GM21825 (cell line): ENCODE results near the gene ANKS3.
A peak's percentile ranks its signal among the peaks of the same experiment; 100 is the strongest.

ENCODE experiments used
- ATAC-seq: cut with Tn5 transposase; IDR thresholded peaks from one replicate; pipeline ENCODE4 v1.9.1; 2021; ENCODE audit warnings: mild to moderate bottlenecking, moderate library complexity; ENCODE audit not compliant: unreplicated experiment

ANKS3 gene, protein sequence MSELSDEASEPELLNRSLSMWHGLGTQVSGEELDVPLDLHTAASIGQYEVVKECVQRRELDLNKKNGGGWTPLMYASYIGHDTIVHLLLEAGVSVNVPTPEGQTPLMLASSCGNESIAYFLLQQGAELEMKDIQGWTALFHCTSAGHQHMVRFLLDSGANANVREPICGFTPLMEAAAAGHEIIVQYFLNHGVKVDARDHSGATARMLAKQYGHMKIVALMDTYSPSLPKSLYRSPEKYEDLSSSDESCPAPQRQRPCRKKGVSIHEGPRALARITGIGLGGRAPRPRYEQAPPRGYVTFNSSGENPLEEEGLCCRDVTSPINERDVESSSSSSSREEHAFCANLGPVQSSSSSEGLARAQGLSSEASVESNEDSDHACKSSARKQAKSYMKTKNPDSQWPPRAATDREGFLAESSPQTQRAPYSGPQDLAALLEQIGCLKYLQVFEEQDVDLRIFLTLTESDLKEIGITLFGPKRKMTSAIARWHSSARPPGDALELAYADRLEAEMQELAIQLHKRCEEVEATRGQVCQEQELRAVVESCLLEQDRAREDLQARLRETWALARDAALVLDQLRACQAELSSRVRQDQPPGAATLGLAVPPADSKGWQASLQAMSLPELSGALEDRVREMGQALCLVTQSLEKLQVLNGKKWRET

DNA sequence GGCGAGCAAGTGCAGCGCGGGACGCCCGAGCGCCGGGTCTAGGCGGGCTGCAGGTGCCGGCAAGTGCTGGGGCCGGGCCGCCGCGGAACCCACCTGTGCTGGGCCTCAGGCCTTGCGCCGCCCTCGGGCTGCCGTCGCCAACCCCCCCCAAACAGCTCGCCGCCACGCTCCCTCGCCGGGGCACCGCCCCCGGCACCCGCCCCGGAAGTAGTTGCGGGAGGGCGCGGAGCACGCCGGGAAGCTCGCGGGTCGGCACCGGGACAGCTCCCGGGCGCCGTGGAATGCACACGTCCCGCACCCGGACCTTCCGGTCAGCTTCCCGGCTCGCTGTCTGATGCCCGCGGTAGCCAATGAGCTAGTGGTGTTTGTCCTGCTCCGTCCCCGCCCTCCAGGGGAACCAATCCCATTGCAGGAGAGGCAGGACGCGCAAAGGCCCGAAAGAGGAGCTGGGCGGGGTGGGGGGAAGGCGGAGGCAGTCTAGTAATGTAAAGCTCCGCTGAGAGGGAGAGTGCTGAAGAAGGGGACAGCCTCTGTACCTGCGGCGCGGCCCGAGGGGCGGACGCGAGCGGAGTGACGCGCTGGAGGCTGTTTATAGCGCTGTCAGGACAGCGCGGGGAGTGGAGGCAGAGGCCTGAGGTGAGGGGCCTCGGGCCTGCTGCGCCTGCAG lies at the start of gene ANKS3, which contains the start of gene DNAAF8:
TSS of gene ANKS3 (minus strand) at position 209 of the 667 bp plus-strand sequence. CDS start 4,122 bp downstream, outside the sequence.
TSS of gene DNAAF8 (plus strand) at position 475 of the 667 bp plus-strand sequence. CDS start 1,978 bp downstream, outside the sequence.
- ATAC-seq: peak; percentile 66

DNA sequence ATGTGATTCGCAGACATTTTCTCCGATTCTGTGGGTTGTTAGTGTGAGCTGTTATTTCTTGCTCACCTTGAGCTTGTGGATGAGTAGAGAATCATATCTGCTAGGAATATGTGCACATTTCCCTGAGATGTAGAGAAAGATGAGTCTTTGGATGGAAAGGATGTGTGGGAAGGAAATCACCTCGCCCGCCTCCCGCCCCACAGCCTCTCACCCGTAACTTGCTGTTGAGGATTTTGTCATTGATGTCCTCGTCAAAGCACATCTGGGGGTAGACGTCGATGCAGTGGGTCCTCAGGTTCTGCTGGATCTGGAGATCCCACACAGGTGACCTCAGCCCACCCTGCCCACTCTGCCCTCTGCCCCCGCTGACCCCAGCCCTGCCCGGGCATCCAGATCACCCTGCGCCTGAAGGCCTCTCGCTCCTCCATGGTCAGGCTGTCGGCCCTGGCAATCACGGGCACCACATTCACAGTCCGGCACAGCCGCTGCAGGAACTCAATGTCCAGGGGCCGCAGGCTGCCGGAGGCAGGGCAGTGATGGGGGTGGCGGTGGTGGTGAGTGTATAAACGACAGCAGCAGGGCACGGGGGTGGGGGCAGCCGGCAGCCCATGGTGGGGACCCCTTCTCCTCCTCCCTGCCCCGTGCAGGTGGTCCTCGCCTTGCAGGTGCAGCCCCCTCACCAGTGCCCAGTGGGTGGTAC lies 49.3 kb upstream of the ANKS3 start:
- no peak for ATAC-seq

DNA sequence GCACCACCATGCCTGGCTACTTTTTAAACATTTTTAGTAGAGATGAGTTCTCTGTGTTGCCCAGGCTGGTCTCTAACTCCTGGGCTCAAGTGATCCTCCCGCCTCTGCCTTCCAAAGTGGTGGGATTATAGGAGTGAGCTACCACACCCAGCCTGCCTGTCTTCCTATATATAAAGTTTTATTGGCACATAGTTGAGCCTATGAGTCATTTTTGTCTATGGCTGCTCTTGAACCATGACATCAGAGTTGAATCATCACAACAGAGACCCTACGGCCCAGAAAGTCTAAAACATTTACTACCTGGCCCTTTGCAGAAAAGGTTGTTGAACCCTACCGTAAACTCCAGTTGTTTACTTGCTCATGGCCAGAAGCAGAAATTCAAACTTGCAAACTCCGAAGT lies 46.2 kb upstream of the ANKS3 start:
- ATAC-seq: no peak

DNA sequence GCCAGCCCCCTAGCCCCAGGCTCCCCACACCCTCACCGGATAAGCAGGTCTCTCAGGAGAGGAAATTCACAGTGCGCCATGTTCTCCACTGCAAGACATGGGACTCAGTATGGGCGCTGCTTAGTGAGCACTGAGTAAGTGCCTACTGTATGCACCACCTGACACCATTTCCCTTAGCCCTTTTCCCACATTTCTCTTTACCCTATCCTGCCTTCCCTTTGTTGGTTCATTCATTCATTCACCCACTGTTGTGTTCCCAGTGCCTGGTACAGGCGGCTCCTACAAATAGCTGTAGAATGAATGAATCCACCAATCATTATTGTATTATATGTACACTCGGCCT lies 44.0 kb upstream of the ANKS3 start:
- no peak for ATAC-seq

DNA sequence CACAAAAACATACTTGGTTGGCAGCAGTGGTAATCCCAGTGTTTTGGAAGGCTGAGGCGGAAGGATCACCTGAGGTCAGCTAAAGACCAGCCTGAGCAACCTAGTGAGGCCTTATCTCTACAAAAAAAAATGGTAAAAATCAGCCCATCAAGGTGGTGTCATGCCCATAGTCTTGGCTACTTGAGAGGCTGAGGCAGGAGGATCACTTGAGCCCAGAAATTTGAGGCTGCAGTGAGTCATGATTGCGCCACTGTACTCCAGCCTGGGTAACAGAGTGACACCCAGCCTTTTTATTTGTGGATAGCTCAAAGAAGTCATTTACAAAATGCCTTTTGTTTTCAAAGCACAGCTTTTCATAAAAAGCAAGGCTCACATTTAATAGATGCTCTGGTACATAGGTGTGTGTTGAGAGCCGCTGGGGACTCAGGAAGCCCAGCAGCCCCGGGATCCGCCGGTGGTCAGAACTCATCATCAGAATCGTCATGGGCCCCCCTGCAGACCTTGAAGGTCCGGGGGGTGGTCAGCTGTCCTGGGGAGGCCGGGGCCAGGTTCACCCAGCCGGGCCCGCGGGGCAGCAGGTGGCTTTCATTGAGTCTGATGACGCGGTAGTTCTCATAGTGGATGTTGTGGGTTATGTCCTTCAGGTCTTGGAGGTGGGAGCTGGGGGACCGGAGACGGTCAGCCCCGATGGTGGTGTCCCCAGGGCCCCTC lies 43.4 kb upstream of the ANKS3 start:
- ATAC-seq: no peak

DNA sequence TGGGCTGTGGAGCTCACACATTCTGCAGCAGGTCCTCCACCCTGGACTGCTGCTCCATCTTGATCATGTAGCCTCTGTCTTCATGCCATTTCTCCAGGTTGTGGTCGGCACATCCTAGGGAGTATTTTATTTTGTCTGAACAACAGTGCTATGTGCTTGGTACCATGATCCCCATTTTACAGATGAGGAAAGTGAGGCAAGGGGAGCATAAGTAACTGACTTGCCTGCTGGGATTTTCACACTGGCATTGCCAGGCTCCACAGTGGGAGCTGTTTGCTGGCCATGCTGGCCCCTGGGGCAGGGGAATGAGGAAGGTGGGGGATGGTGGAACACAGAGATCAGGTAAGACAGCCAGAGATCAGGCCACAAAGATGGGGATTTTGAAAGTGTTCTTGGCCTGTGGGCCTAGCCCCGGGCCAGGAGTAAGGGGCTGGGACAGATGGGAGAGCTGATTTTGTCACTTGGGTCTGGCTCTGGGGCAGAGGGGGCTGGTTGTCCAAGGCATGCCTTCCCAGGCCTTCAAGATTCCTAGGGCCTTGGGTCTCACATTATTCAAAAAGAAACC lies 42.2 kb upstream of the ANKS3 start:
- ATAC-seq: no peak

DNA sequence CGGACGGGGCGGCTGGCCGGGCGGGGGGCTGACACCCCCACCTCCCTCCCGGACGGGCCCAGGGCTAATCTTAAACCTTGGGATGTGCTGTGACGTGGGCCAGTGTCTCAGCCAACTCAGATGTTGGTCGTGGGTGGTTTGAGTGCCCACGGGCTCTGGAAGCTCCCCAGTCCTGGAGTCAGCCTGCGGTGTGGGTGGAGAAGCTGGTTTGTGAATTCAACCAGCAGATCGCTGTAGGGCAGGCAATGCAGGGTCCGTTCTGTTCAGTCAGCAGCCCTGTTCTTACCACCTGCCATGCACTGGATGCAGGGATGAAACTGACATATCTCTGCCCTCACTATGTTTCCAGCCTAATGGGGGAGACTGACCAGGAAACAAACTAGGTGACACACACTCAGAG lies 40.9 kb upstream of the ANKS3 start:
- no peak for ATAC-seq

DNA sequence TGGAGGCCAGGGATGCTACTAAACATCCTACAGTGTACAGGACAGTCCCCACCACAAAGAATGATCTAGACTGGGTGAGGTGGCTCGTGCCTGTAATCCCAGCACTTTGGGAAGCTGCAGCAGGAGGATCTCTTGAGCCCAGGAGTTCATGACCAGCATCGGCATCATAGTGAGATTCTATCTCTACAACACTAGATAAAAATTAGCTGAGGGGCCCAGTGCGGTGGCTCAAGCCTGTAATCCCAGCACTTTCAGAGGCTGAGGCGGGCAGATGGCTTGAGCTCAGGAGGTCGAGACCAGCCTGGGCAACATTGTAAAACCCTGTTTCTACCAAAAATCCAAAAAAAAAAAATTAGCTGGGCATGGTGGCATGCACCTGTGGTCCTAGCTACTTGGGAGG lies 38.3 kb upstream of the ANKS3 start:
- ATAC-seq: no peak

DNA sequence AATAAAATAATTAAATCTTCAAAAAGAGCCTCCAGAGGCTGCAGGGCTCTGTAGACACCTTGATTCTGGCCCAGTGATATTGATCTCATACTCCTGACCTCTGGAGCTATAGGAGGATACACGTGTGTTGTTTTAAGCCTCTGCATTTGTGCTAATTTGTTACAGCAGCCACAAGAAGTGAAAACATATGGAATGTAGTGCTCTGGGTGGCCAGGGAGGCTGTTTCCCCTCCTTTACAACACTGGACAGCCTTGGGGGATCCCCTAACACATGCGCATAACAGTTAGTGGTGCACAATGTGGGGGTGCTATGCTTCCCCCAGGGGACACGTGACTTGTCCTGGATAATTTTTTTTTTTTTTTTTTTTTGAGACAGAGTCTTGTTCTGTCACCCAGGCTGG lies 37.6 kb upstream of the ANKS3 start:
- ATAC-seq: no peak

DNA sequence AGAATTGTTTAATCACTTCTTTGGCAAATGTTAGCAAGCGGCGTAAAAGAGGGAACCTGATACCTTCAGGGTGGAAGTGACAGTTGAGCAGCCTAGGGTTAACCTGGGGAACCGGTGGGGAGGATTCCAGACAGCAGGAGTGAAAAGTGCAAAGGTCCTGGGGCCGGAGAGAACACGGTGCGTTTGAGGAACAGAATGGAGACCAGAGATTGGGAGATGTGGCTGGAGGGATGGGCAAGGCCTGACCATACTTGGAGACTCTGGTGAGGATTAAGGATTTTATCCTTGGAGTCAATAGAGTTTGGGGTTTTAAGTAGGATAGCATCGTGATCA lies 35.2 kb upstream of the ANKS3 start:
- no peak for ATAC-seq

DNA sequence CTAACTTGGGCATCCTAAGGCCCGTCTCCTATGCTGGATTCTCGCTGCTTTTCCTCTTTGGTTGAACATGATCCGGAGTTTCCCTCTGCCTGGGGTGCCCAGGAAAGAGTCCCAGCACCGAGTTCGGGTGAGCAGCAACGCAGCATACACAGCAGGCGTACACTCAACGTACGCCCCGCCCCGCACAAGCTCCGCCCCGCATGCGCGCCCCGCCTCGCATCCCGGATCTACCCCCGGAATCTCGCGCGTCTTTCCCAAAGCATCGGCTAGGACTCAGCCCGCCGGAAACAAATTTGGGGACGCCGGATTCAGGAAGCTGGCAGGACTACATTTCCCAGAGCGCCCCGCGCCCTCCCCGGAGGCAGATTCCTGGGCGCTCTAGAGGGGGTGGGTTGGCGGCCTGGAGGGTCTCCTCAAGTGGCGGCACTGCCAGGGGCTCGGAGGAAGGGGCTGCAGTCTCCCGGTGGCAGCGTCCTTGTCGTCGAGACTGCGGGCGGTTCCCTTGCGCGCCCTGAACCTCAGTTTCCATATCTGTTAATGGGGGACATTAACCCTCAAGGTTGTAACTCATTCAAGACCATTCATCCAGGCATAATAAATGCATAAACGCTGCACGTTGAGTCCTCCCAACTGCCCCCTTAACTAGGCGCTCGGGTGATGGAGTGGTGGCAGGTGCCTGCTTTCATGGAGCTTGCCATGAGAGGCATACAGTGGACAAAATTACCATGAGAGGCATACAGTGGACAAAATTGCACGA lies 34.7 kb upstream of the ANKS3 start:
- peak; percentile 53 for ATAC-seq

DNA sequence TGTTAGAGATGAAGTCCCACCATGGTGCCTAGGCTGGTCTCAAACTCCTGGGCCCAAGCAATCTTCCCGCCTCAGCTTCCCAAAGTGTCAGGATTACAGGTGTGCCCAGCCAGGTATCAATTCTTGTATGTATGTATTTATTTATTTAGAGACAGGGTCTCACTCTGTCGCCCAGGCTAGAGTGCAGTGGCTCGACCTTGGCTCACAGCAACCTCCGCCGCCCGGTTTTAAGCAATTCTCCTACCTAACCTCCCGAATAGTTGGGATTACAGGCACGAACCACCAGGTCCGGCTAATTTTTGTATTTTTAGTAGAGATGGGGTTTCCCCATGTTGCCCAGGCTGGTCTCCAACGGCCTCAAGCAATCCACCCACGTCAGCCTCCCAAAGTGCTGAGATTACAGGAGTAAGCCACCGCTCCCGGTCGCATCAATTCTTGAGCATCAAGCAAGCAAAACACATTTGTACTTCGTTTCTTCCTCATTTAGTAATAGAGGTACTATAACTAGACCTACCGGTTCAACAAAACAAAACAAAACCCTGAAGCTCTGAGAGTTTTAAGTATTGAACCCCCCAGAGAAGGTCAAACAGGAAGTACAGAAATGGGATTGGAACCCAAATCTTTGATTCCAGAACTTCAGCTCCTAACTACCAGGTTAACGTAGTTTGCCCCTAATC lies 33.9 kb upstream of the ANKS3 start:
- no peak for ATAC-seq

DNA sequence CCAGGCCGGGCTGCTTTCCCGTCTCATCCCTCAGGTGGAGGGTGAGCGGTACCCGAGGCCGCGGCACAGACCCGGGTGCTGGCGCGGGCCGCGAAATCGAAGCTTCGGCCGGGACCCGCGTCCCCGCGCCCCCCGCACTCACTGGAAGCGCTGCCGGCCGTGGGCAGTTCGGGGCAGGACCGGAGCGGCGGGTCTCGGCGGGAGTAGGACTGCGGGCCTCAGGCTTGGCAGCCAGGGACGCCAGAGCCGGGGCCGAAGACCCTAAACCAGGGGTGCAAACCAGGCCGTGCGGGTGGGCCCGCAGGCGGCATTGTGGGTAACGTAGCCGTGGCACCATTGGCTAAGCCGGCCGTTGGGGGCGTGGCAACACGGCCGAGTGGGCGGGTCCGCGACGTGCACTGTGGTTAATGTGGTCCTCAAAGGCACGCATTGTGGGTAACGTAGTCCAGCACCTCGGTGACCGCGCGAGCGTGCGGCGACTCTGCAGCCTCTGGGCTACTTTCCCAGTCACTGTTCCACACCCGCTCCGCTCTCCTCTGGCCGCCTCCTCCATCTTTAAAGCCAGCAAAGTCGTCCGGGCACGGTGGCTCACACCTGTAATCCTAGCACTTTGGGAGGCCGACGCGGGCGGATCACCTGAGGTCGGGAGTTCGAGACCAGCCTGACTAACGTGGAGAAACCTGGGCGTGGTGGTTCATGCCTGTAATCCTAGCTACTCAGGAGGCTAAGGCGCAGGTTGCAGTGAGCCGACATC lies 33.0 kb upstream of the ANKS3 start, which contains the start of gene ZNF500:
TSS of gene ZNF500 (minus strand) at position 288 of the 754 bp plus-strand sequence. CDS start 1,184 bp downstream, outside the sequence.
- ATAC-seq: peak; percentile 79

DNA sequence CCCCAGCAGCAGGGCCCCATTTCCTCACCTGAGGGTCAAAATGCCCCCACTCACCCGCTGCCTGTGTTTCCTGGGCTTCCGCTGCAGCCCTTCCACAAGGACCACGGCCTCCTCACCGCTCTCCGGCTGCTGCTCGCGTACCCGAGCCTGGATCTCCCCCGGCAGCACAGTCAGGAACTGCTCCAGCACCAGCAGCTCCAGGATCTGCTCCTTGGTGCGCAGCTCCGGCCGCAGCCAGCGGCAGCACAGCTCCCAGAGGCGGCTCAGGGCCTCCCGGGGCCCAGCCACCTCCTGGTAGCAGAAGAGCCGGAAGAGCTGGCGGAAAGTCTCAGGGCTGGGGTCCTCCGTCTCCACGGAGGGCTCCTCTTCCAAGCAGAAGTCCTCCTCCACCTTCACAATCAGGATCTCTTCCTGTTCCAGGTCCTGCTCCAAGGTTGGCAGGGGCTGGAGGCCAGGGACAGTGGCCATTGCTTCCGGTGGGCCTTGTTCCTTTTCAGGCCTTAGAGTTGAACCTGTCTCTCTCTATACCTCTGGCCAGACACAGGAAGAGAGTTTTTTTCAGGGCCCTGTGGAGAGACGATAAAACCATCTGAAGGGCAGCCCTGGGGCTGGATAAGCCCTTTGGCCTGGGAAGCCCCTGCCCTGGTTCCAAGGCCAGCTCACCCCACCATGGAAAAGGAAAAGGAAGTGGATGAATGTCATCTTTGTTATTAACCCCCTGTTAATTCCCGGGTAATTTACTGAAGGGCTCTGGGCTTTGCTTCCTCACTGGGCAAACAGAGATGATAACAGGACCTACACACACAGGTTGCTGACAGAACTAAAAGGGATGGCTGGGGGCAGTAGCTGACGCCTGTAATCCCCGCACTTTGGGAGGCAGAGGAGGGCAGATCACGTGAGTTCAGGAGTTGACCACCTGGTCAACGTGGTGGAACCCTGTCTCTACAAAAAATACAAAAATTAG lies 31.7 kb upstream of the ANKS3 start:
- no peak for ATAC-seq

DNA sequence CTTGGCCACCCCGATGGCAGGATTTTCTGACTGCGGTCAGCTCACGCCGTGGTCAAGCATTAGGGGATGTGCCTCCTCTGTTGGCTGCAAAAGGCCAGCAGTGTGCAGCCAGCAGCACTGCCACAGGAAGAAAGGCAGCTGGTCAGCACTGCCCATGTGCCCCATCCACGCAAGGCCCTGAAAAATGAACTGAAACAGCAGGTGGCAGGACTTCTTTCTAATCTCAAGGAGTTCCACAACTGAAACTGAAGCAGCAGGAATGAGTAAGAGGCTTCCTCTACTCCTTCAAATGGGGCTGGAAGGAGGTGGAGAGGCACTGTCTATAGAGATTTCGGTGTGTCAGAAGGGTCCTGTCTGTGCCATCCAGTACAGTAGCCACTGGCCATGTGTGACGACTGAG lies 29.7 kb upstream of the ANKS3 start:
- no peak for ATAC-seq

DNA sequence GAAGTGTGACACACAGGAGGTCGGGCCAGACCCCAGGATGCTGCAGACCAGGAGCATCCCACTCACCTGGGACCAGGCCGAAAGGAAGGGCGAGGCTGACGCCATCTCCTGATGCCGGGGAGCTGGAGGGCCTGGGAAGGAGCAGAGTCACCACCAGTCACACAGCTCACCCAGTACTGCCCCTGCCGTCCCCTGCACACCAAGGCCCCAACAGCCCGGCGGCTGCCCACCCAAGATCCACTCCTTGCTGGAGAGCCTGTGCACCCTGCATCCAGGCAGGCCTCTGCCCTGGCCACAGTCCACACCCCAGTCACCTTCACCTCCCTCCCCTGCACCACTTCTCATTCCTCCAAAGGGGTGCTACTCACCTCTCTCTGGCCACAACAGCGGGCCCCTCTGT lies 28.1 kb upstream of the ANKS3 start:
- ATAC-seq: no peak

DNA sequence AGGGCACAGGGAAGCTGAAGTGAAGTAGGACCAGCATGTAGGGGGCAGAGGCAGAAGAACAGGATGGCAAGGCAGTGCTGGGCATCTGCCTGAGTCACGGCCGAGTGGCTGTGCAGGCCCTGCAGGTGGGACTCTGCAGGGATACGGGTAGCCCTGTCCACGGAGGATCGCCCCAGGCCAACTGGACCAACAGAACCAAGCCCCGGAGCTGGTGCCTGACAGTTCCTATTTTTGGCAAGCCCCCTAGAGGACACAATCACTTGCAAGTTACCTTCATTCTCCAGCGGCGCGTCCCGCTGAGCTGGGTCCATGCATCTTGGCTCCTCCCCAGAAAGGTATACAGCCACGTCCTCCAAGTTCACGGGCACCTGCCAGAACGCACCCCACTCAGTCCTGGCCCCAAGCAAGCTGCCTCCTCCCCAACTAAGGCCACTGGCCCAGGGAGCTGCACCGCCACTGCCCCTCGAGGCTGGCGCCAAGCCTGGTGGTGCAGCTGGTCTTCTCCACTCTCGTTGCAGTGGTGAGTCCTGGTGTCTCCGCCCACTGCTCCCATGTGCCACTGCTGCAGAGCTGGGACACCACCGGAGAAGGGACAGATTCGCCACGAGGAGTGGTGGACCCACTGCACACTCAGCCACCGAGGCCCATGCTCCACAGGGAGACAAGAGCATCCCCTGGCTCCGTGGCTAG lies 26.3 kb upstream of the ANKS3 start:
- no peak for ATAC-seq
